ENCODE measurements around the gene SENP1. TPM values are rescaled to one million over a fixed set of nuclear protein-coding genes. Genes with fewer than 3 reads are reported as not detected.

The SENP1 gene
- polyA plus RNA-seq, 3 donors, result 5.2 to 8.0 (median 6.0) TPM

DNA sequence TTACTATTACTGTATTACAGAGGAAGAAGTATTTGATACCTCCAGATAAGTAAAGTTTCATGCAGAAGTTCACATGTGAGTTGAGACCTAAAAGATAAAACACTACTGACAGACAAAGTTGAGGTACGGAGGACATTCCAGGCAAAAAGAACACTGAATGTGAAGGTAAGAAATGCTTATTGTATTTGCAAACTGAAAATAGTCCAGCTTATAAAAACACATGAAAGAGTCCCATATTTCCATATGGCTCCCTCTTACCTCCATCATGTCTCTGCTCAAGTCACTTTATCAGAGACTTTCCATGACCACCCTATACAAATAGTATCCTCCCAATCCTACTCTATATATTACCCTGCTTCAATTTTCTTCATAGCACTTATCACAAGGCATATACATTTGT lies 35.8 kb downstream of the SENP1 start:
- no peak overlapping the region for H3K4me2 ChIP-seq (replicated peaks; ENCODE audit: extremely low read depth, low read length, poor library complexity, severe bottlenecking)
- H3K27ac ChIP-seq (ENCODE audit: low read depth in 1 of 2, low read length in 2 of 2), result no peak overlapping the region
- Mint-ChIP-seq H3K4me3 (no peak overlapping the region), H3K27ac (no peak overlapping the region), H3K27me3 (ENCODE audit: low read depth in 3 of 3) (no peaks in the 10 kb centered on the region), H3K4me1 (peaks cover 5% of the 10 kb centered on the region), H3K36me3 (peaks cover 69 to 83% of the 10 kb centered on the region in 2 donors), H3K9me3 (no peaks in the 10 kb centered on the region)
- peaks cover 77 to 98% of the 10 kb centered on the region in 2 donors for H3K36me3 ChIP-seq (replicated peaks in 1 of 2; ENCODE audit: control insufficient read depth in 1 of 2, insufficient read depth in 2 of 2, low read length in 2 of 2)
- no peaks in the 10 kb centered on the region for H3K79me2 ChIP-seq (ENCODE audit: insufficient read depth, low read length)
- H3K9me3 ChIP-seq (replicated peaks in 1 of 2; ENCODE audit: control insufficient read depth in 1 of 2, insufficient read depth in 1 of 2, low read length in 2 of 2), result no peaks in the 10 kb centered on the region
- H2AFZ ChIP-seq (ENCODE audit: insufficient read depth, low read depth, low read length, poor library complexity, severe bottlenecking), result no peak overlapping the region
- no peak overlapping the region for H3K9ac ChIP-seq (ENCODE audit: insufficient read depth, low read length, poor library complexity, severe bottlenecking)
- no peak overlapping the region for H3K4me3 ChIP-seq (replicated peaks in 1 of 3; ENCODE audit: low read depth in 2 of 3, low read length in 3 of 3)
- intact Hi-C loops (cut with micrococcal nuclease), result no loop called here
- H3K4me1 ChIP-seq (ENCODE audit: control insufficient read depth in 1 of 2, insufficient read depth in 2 of 2, low read length in 2 of 2), result no peaks in the 10 kb centered on the region
- no CpG with 5 or more reads among the region's 1 CpG for WGBS (ENCODE audit: insufficient coverage)
- TF ChIP-seq, protein P1, sequence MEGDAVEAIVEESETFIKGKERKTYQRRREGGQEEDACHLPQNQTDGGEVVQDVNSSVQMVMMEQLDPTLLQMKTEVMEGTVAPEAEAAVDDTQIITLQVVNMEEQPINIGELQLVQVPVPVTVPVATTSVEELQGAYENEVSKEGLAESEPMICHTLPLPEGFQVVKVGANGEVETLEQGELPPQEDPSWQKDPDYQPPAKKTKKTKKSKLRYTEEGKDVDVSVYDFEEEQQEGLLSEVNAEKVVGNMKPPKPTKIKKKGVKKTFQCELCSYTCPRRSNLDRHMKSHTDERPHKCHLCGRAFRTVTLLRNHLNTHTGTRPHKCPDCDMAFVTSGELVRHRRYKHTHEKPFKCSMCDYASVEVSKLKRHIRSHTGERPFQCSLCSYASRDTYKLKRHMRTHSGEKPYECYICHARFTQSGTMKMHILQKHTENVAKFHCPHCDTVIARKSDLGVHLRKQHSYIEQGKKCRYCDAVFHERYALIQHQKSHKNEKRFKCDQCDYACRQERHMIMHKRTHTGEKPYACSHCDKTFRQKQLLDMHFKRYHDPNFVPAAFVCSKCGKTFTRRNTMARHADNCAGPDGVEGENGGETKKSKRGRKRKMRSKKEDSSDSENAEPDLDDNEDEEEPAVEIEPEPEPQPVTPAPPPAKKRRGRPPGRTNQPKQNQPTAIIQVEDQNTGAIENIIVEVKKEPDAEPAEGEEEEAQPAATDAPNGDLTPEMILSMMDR (IDR thresholded peaks at IDR 0.05), result no peak
- no peaks in the 10 kb centered on the region for H3K27me3 ChIP-seq (ENCODE audit: control insufficient read depth in 2 of 2, insufficient read depth in 2 of 2, low read length in 2 of 2)
- DNase-seq, result no peak
- no peaks in the 10 kb centered on the region for H4K20me1 ChIP-seq (ENCODE audit: insufficient read depth, low read length)

- Histone ChIP-seq H3K27ac (ENCODE audit: low read depth in 1 of 2, low read length in 2 of 2) (no peak overlapping the region), H3K4me3 (replicated peaks in 1 of 3; ENCODE audit: low read depth in 2 of 3, low read length in 3 of 3) (no peak overlapping the region), H3K36me3 (replicated peaks in 1 of 2; ENCODE audit: control insufficient read depth in 1 of 2, insufficient read depth in 2 of 2, low read length in 2 of 2) (peaks cover 80 to 98% of the 10 kb centered on the region in 2 donors), H3K79me2 (ENCODE audit: insufficient read depth, low read length) (no peaks in the 10 kb centered on the region), H3K4me1 (ENCODE audit: control insufficient read depth in 1 of 2, insufficient read depth in 2 of 2, low read length in 2 of 2) (no peaks in the 10 kb centered on the region), H3K27me3 (ENCODE audit: control insufficient read depth in 2 of 2, insufficient read depth in 2 of 2, low read length in 2 of 2) (no peaks in the 10 kb centered on the region), H4K20me1 (ENCODE audit: insufficient read depth, low read length) (no peaks in the 10 kb centered on the region), H2AFZ (ENCODE audit: insufficient read depth, low read depth, low read length, poor library complexity, severe bottlenecking) (no peak overlapping the region), H3K9me3 (replicated peaks in 1 of 2; ENCODE audit: control insufficient read depth in 1 of 2, insufficient read depth in 1 of 2, low read length in 2 of 2) (no peaks in the 10 kb centered on the region), H3K9ac (ENCODE audit: insufficient read depth, low read length, poor library complexity, severe bottlenecking) (no peak overlapping the region), H3K4me2 (replicated peaks; ENCODE audit: extremely low read depth, low read length, poor library complexity, severe bottlenecking) (no peak overlapping the region)
- intact Hi-C loops (cut with micrococcal nuclease), result no loop called here
- no CpG with 5 or more reads among the region's 1 CpG for WGBS (ENCODE audit: insufficient coverage)
- Mint-ChIP-seq H3K4me1 (peaks cover 5% of the 10 kb centered on the region), H3K9me3 (no peaks in the 10 kb centered on the region), H3K4me3 (no peak overlapping the region), H3K27ac (peak overlapping the region in 1 of 7 donors; percentile 24), H3K27me3 (ENCODE audit: low read depth in 3 of 3) (no peaks in the 10 kb centered on the region), H3K36me3 (peaks cover 70 to 83% of the 10 kb centered on the region in 2 donors)
- TF ChIP-seq, protein P1 (IDR thresholded peaks at IDR 0.05), result no peak
- DNase-seq, result peak in 1 of 3 donors; percentile 11
Measured at GRCh38 chr12:48069241-48069640, 36.6 kb downstream of the SENP1 start.

All from CD14-positive monocyte (primary cell).